COR-L47 (cell line): Measurements from ENCODE around the gene SHISA8.
"Not testable (repeated sequence)": the region's sequence is repeated elsewhere in the genome, so short reads cannot be mapped to it uniquely, and the experiment has no call there.

Source experiments
- DNase-seq: peaks from one replicate; lab custom pipeline; 2025; lab: John Stamatoyannopoulos, UW

SHISA8 gene

DNA sequence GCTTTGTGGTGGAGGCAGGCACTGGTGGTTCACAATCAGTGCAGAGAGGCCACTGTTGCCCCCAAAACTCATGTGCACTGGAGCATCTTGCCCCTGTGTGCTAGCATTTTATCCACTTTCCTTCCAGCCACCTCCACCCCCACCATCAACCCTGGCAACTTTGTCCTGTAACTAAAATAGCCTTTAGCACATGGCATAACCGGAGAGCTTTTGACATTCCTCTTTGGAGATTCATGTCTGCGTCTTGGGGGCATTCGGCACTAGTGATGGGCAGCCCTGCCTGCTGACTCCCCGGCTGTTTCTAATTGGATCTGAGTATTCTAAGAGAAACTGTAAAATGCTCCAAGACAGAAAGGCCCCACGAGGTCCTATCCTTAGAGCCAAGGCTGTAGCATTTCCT lies 15.8 kb downstream of the SHISA8 start:
- DNase-seq, result no peak

GRCh38 chr22:41898645-41899044 lies 16.2 kb downstream of the SHISA8 start:
- DNase-seq, result no peak

GRCh38 chr22:41893591-41894375 lies 21.1 kb downstream of the SHISA8 start:
- no peak for DNase-seq

DNA sequence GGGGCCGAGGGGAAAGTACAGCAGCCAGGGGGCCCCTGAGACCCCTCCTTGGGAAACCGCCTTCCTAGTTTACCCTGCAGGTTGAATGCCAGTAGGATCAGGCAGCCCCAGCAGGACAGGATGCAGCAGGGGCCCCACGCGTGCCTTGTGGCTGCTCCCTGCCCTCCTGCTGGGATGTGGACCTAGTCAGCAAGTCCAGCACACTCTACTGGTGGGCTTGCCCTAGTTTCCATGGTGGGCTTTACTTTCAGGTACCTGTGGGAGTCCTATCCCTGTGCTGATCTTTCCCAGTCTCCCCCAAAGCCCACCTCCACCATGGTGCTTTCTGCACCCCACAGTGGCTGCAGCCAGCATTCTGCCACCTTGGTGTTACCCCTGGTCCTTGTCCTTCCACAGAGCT lies 22.2 kb downstream of the SHISA8 start:
- no peak for DNase-seq

DNA sequence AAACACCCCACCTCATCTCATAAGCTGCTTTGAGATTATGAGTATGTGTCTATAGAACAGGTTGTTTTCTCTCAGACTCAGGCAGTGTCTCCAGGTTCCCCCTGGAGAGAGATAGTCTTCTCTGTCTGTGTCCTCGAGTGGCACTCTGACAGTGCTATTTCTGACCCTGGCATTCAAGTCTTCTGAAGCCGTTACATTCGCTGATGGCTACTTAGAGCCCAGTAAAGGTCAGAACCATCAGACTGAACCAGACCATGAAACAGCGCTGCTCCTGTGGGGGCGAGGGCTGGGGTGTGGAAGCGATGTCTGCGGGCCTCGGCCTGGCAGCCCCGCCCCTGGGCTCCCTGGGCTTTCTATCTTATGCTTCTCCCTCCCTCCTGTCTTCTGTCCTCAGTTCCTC lies 23.5 kb downstream of the SHISA8 start:
- DNase-seq, result no peak

GRCh38 chr22:41888627-41889200 lies 26.2 kb downstream of the SHISA8 start:
- DNase-seq, result no peak

- no peak for DNase-seq
Measured at GRCh38 chr22:41885516-41885915, 29.4 kb downstream of the SHISA8 start.

DNA sequence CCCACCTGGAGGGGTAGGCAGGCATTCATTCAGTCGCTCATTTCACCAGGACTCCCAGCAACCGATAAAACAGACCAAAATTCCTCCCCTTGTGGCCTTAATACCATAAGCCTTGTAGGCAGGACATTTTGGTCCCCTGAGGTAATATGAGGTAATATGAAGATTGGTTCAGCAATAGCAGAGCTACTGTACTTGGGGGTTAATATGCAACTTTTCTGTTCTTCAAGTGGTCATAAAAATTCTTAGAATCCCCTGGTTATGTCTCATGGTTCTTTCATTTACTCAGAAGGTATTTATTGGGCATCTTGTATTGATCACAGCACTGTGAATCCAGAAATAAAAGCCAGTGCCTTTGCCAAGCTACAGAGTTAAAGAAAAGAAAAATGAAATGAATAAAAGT lies 29.8 kb downstream of the SHISA8 start:
- DNase-seq, result no peak

- no peak for DNase-seq
Measured at GRCh38 chr22:41883400-41883799, 31.5 kb downstream of the SHISA8 start.

- no peak for DNase-seq
Measured at GRCh38 chr22:41880653-41881052, 34.2 kb downstream of the SHISA8 start.

DNA sequence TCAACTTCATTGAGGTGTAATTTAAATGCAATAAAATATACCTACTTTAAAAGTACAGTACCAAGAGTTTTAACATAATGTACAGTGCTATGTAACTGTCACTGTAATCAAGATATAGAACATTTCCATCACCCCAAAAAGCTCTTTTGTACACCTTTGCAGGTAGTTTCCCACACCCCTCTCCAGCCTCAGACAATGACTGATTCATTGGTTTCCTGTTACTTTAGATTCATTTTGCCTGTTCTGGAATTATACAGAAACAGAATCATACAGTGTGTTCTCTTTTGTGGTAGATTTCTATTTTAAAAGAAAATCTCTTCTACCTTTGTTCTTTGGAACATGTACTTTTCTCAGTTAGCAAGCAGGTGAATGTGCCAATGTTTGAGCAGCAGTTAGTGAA lies 38.2 kb downstream of the SHISA8 start:
- no peak for DNase-seq

- DNase-seq, result no peak
Measured at GRCh38 chr22:41876275-41876674, 38.6 kb downstream of the SHISA8 start.

GRCh38 chr22:41875531-41876270 lies 39.2 kb downstream of the SHISA8 start:
- no peak for DNase-seq

GRCh38 chr22:41874090-41874489 lies 40.8 kb downstream of the SHISA8 start:
- DNase-seq, result no peak

GRCh38 chr22:41873391-41873790 lies 41.5 kb downstream of the SHISA8 start:
- no peak for DNase-seq

DNA sequence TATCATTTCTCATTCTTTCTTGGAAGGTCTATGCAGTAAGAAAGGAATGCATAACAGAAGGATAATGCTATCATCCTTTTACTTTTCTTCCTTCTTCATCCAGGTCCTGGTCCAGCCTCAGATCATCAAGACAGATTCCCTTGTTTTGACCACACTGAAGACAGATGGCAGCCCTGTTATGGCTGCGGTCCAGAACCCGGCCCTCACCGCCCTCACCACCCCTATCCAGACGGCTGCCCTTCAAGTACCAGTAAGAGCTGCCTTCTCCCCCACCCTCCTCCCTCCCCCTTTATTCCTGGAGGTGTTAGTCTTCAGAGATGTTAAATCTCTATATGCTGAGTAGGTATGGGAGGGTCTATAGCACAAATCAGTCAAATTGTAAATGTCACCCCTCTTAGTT lies 44.1 kb downstream of the SHISA8 start:
- no peak for DNase-seq

DNA sequence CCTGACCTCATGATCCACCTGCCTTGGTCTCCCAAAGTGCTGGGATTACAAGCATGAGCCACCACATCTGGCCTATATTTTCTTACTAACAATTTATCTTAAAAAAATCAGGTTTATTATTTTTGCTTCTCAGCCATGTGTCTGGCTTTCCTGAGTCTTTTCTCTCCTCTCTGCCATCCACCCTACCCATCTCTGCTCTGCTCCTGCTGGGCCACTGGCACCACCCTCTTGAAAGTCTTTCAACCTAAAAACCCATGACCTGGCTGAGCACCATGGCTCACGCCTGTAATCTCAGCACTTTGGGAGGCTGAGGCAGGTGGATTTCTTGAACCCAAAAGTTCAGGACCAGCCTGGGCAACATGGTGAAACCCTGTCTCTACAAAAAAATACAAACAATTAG lies 44.8 kb downstream of the SHISA8 start:
- DNase-seq, result not testable (repeated sequence)

DNA sequence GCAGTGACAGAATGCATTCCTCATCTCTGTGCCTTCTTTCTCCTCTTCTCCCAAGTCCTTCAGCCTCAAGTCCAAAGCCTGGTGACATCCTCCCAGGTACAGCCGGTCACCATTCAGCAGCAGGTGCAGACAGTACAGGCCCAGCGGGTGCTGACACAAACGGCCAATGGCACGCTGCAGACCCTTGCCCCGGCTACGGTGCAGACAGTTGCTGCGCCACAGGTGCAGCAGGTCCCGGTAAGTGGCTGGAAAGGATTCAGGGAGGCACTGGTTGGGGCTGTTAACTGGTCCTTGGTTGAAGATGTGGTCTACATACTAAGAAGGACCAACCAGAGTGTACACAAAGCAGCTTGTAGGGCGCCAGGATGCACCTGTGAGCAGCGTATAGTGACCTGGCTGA lies 46.3 kb downstream of the SHISA8 start:
- DNase-seq, result no peak

GRCh38 chr22:41863472-41863871 lies 51.4 kb downstream of the SHISA8 start:
- DNase-seq, result no peak

- no peak for DNase-seq
Measured at GRCh38 chr22:41862530-41863266, 52.2 kb downstream of the SHISA8 start.

DNA sequence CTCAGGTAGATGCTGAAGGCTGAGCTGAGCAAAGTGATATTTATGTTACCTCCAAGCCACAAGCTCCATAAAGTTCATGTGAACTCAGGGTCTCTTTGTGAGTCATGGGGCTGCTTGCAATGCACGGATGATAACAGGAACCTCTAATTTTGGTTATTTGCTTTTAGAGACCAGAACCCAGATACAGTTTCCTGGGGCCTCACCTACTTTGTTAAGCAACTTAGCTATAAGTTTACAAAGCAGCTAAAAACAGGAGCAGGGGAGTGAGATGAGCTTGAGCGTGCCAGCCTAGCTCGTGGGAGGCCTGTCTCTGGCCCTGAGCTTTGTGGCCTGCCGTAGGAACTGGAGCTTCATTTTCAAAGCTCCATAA lies 52.7 kb downstream of the SHISA8 start:
- DNase-seq, result no peak
